UCSD-AML1 (cell line): ENCODE measurements around the gene PPP4C.
"Not testable (repeated sequence)": the region's sequence is repeated elsewhere in the genome, so short reads cannot be mapped to it uniquely, and the experiment has no call there.

ENCODE experiments used
- DNase-seq: peaks from one replicate; lab custom pipeline; 2025; ENCODE audit not compliant: unreplicated experiment; lab: John Stamatoyannopoulos, UW

The PPP4C gene

DNA sequence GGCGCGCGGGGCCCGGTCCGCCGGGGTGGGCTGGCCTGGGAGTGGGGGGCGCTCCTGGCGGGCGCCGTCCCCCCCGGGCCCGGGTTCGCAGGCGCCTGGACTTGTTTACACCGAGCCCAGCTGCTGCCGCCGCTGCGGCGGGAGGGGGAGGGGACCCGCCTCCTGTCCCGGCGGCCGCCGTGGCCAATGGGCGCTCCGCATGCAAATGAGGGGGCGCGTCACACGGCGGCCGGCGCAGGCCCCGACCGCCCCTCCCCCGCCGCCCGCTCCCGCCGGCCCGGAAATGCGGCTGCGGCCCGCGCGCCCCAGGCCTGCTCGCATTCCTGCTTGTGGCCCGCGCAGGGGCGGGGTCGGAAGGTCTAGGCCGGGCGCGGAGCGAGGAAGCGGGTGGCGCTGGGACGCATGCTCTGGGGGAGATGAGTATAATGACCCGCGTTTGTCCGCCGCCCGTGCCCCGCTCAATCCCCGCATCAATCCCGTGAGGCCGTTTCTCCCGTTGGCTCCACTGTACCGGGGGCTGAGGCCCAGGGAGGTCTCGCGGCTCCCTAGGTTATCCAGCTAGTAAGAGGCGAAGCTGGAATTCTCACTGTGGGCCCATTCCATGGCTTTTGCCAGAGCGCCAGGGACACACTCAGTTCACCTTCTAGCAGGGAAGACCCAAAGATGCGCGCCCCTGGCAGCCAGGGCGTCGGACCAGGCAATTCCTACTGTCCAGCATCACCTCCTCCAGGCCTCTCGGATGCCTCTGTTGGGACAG lies 20.5 kb downstream of the PPP4C start, which contains the start of gene YPEL3:
YPEL3 (minus strand) TSS at position 109 of the 757 bp plus-strand sequence. CDS start 731 bp downstream, outside the sequence.
- DNase-seq = no peak

GRCh38 chr16:30096862-30097563 lies 21.2 kb downstream of the PPP4C start:
- no peak for DNase-seq

DNA sequence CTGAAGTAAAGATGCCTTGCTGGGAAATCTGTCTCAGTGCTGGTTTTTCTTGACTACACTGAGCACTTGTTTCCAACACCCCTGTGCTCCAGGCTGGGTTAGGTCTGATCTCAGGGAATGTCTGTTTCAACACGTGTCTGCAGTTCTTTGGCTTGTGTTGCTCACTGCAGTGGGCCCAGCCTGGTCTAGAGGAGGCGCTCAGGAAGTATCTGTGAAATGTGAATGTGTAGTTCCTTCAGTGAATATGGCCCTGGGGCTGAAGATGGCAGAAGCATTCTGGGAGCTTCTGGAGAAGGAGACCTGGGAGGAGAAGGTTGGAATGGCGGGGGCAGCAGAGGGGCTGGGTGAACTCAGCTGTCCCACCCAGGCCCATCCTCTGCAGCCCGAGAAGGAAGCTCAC lies 28.3 kb downstream of the PPP4C start:
- no peak for DNase-seq

GRCh38 chr16:30104492-30104891 lies 28.7 kb downstream of the PPP4C start:
- no peak for DNase-seq

- no peak for DNase-seq
Observed at GRCh38 chr16:30108059-30108850, 32.5 kb downstream of the PPP4C start.

GRCh38 chr16:30110661-30111060 lies 34.9 kb downstream of the PPP4C start:
- no peak for DNase-seq

DNA sequence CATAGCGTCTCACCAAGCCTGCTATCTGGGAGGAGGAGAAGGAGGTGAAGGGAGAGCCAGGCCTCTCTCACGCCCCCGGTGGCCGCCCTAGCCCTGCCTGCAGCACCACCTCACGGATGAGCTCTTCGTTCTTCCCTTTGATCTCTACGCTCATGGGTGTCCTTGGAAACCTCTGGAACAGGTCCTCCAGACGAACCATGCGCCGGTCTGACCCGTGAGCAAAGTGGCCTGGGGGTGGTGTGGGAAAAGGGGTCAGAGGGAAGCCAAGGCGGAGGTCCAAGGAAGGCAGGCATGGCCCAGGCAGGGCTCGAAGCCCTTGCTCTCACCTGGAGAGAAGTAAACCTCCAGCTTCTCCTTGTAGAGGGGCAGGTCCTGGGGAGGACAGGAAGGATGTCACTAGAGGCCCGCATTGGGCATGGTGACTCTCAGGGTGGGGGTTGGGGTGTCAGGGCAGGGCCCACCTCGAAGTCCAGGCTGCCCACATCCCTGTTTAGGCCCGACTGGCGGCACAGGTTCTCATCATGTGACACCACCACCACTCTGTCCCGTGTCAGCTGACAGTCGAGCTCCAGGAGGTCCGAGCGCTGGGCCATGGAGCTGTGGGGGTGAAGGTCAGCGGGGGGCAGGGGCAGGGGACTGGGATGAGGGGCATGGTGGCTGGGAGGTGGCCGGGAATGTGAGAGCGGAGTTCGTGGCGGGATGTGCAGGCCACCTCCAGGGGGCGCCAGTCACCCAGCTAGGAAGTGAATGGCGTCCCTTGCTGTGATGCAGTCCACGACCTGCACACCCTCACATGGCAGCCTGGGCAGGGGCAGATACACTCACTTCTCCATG lies 36.6 kb downstream of the PPP4C start:
- peak; percentile 37 for DNase-seq

- no peak for DNase-seq
Observed at GRCh38 chr16:30113031-30113710, 37.4 kb downstream of the PPP4C start, which contains the start of gene GDPD3. GDPD3 (minus strand) TSS chr16:30113537; CDS start chr16:30113478, 59 bp downstream.

DNA sequence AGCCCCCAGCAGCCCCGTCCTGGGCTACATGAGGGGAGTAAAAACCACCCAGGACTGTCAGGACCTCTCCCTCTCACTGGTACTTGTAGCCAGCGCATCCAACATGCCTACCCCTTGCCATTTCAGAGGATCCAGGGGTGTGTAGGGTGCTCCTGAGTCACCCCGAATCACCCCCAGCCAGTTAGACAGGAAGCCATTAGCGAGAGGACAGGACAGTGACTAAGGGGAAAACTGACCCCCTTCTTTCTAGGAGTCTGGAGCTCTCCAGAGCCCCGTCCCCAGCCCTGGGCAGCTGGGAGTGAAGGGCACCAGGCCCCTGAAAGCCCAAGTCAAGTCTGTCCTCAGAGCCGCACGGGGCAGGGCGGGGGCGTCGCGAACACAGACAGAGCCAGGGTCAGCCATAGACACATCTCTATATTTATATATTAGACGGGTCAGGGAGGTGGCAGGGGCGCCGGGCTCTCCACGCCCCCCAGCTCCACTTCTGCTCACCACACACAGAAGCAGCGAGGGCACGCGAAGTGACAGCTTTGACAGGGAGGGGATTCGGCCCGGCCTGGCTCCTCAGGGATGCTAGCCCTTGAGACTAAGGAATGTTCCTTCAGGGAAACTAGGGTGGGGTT lies 38.0 kb downstream of the PPP4C start:
- no peak for DNase-seq

- no peak for DNase-seq
Observed at GRCh38 chr16:30114411-30114810, 38.6 kb downstream of the PPP4C start.

DNA sequence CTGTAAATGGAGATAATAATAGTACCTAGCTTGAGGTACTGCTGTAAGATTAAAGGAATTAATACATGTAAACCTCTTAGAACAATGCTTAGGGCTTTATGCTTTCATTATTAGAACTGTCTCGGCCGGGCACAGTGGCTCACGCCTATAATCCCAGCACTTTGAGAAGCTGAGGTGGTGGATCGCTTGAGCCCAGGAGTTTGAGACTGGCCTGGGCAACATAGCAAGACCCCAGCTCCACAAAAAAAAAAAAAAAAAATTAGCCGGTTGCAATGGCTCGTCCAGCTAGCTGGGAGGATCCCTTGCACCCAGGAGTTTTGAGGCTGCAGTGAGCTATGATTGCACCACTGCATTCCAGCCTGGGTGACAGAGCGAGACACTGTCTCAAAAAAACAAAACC lies 39.0 kb downstream of the PPP4C start:
- DNase-seq = not testable (repeated sequence)

DNA sequence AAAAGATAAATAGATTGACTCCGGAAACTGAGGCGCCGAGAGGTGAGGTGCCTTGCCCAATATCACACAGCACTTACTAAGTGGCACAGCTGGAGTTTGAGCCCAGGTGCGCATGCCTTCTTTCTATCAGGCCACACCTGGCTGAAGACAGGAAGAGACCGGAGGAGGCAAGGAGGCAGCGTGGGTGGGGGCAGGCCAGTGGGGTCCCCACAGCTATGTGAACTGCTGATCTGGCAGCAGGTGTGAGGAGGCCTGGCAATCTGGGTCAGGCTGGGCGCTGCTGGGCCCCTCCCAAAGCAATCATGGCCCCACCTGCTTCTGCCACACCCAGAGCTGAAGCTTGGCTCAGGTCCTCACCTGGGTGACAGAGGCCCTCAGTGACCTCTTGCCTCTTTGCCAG lies 39.4 kb downstream of the PPP4C start:
- no peak for DNase-seq

DNA sequence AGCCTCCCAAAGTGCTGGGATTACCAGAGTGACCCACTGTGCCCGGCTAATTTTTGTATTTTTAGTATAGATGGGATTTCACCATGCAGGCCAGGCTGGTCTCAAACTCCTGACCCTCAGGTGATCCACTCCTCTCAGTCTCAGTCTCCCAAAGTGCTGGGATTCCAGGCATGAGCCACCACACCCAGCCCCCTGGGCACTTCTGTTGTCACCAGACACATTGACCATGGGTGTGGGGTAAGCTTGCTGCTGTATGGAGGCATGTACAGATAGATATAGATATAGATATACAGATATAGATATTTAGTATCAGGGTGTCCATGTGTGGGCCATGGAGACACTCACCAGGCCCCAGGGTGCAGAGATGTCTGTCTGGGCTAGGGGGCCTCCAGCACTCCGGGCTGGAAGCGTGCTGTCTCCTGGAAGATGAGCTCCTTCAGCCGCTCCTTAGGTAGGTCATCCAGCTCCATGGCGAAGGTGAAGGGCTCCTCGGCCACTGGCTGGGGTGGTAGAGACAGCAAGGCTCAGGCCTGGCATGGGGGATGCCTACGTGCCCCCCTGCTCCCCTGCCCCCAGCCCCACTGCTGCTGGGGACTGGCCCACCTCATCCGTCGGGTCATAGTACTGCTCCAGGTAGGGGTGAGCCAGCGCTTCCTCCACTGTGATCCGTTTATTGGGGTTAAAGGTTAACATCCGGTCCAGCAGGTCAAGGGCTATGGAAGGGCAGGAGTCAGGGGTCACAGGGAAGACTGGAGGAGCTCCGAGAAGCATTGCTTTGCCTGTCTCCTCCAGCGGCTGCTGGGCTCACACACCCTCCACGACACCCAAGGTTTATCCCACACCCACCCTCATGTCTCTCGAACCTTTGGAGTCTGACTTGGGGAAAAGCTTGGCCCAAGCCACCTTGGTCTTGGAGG lies 40.8 kb downstream of the PPP4C start:
- no peak for DNase-seq

GRCh38 chr16:30117768-30118167 lies 42.0 kb downstream of the PPP4C start:
- no peak for DNase-seq

- no peak for DNase-seq
Observed at GRCh38 chr16:30119428-30119827, 43.6 kb downstream of the PPP4C start.

GRCh38 chr16:30120340-30121105 lies 44.7 kb downstream of the PPP4C start:
- no peak for DNase-seq

- no peak for DNase-seq
Observed at GRCh38 chr16:30121741-30122571, 46.2 kb downstream of the PPP4C start.
